ENCODE data around the gene DISP3. TPM values are rescaled to one million over a fixed set of nuclear protein-coding genes. Genes with fewer than 3 reads are reported as not detected.
A peak's percentile ranks its signal among the peaks of the same experiment; 100 is the strongest.

Gene DISP3
- total and polyA plus RNA-seq, 9 of the 15 experiments (the other 6 are each of a cell fraction or from before 2014, with no cell fraction given) = 0.03 to 0.19 (median 0.15) TPM; not detected in 5

GRCh38 chr1:11483581-11484320 lies 4.8 kb downstream of the DISP3 start:
- intact Hi-C loops (cut with micrococcal nuclease) (no loop called here), in situ Hi-C loops (cut with MboI) (no loop called here)
- Histone ChIP-seq H3K9ac (ENCODE audit: insufficient read depth in 1 of 2, low read depth in 2 of 2, low read length in 2 of 2) (no peak overlapping the region), H3K4me3 (no peak overlapping the region), H3K9me1 (ENCODE audit: control insufficient read depth, insufficient read depth, low read length) (no peaks in the 10 kb centered on the region), H4K20me1 (replicated peaks; ENCODE audit: control insufficient read depth, insufficient read depth, low read length) (peaks cover 18% of the 10 kb centered on the region), H3K27me3 (ENCODE audit: control insufficient read depth in 2 of 2, insufficient read depth in 2 of 2, low read length in 2 of 2) (peaks cover 17 to 66% of the 10 kb centered on the region in 2 experiments; a peak in 4 of 5 replicates), H3K9me3 (replicated peaks; ENCODE audit: control insufficient read depth, insufficient read depth, low read depth, low read length) (no peaks in the 10 kb centered on the region), H2AFZ (ENCODE audit: low read depth, low read length) (no peak overlapping the region), H3K4me1 (replicated peaks in 1 of 2; ENCODE audit: control insufficient read depth in 2 of 2, insufficient read depth in 2 of 2, low read length in 2 of 2) (peaks cover 0 to 17% of the 10 kb centered on the region in 2 experiments; a peak in 3 of 5 replicates), H3K79me2 (ENCODE audit: control insufficient read depth, insufficient read depth, low read length) (no peaks in the 10 kb centered on the region), H3K4me2 (ENCODE audit: insufficient read depth, low read length) (no peak overlapping the region), H3K36me3 (ENCODE audit: control insufficient read depth, insufficient read depth, low read length) (no peaks in the 10 kb centered on the region), H3K27ac (ENCODE audit: extremely low read depth, low read depth, low read length) (no peak overlapping the region)
- WGBS (ENCODE audit: insufficient coverage, low coverage, missing lambda C conversion rate) = 3% methylated on average over 10 of the region's 10 CpGs
- ATAC-seq (no peak), FAIRE-seq (no peak), DNase-seq (ENCODE audit: extremely low read depth in 1 of 4, low spot score in 3 of 4) (no peak)
- CTCF ChIA-PET (ENCODE audit: low intra/inter-chr PET ratio) = no interaction called here
- POLR2A ChIA-PET = no interaction called here
- BruUV-seq (replicated peaks) = no TSS peak
- TF ChIP-seq ZNF431 (CRISPR knock-in tag; IDR thresholded peaks at IDR 0.05) (no peak), HOXB6 (CRISPR knock-in tag; IDR thresholded peaks at IDR 0.05; ENCODE audit: borderline replicate concordance) (no peak), GABPB2 (CRISPR knock-in tag; conservative IDR thresholded peaks at IDR 0.05) (no peak), ZFP36 (IDR thresholded peaks at IDR 0.05; ENCODE audit: low read depth, low read length, partially characterized antibody) (peak; percentile 64), ZBTB11 (CRISPR knock-in tag; IDR thresholded peaks at IDR 0.05) (no peak), E2F1 (CRISPR knock-in tag; IDR thresholded peaks at IDR 0.05) (no peak), PATZ1 (CRISPR knock-in tag; IDR thresholded peaks at IDR 0.05; ENCODE audit: borderline replicate concordance) (no peak), ZNF146 (CRISPR knock-in tag; IDR thresholded peaks at IDR 0.05; ENCODE audit: unreplicated experiment) (no peak), ZSCAN32 (CRISPR knock-in tag; IDR thresholded peaks at IDR 0.05) (no peak), ZNF263 (CRISPR knock-in tag; IDR thresholded peaks at IDR 0.05; ENCODE audit: borderline replicate concordance) (no peak), SRSF1 (IDR thresholded peaks at IDR 0.05; ENCODE audit: low read depth, low read length) (no peak), RBM25 (IDR thresholded peaks at IDR 0.05; ENCODE audit: low read depth, low read length, severe bottlenecking) (peak; percentile 12)
